ENCODE data around the gene ZXDC. TPM values are rescaled to one million over a fixed set of nuclear protein-coding genes. Genes with fewer than 3 reads are reported as not detected.

ZXDC gene, protein sequence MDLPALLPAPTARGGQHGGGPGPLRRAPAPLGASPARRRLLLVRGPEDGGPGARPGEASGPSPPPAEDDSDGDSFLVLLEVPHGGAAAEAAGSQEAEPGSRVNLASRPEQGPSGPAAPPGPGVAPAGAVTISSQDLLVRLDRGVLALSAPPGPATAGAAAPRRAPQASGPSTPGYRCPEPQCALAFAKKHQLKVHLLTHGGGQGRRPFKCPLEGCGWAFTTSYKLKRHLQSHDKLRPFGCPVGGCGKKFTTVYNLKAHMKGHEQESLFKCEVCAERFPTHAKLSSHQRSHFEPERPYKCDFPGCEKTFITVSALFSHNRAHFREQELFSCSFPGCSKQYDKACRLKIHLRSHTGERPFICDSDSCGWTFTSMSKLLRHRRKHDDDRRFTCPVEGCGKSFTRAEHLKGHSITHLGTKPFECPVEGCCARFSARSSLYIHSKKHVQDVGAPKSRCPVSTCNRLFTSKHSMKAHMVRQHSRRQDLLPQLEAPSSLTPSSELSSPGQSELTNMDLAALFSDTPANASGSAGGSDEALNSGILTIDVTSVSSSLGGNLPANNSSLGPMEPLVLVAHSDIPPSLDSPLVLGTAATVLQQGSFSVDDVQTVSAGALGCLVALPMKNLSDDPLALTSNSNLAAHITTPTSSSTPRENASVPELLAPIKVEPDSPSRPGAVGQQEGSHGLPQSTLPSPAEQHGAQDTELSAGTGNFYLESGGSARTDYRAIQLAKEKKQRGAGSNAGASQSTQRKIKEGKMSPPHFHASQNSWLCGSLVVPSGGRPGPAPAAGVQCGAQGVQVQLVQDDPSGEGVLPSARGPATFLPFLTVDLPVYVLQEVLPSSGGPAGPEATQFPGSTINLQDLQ
- 10 to 100 TPM; 37.6 to 42.4 (median 39.0) TPM for total RNA-seq

DNA sequence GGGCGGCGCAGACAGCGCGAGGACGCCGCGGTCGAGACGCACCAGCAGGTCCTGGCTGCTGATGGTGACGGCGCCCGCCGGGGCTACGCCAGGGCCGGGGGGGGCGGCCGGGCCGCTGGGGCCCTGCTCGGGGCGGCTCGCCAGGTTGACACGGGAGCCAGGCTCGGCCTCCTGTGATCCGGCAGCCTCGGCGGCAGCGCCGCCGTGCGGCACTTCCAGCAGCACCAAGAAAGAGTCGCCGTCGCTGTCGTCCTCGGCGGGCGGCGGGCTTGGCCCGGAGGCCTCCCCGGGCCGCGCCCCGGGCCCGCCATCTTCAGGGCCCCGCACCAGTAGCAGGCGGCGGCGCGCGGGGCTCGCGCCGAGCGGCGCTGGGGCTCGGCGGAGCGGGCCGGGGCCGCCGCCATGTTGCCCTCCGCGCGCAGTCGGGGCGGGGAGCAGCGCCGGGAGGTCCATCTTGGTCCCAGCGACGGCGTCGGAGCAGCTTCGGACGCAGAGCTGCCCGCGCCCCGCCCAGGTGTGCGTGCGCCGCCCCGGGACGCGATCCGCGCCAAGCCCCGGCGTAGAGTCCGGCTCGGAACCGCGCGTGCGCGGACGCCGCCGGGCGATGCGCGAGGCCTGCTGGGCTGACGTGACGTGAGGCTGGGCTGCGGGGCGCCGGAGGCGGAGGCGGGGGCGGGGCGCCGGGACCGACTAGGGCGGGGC is at the start of gene ZXDC:
TSS of gene ZXDC (minus strand) at position 479 of the 702 bp plus-strand sequence. CDS start at position 453, 26 bp downstream.
- Histone ChIP-seq H3K27me3 (no peaks in the 10 kb centered on the region), H3K4me1 (peaks cover 4 to 20% of the 10 kb centered on the region in 2 donors), H3K4me3 (peak within 1 kb of the TSS; percentile 58 to 76 (median 74)), H3K36me3 (no peaks in the 10 kb centered on the region), H3K27ac (peak within 1 kb of the TSS; percentile 94 to 98), H3K9me3 (no peaks in the 10 kb centered on the region)
- intact Hi-C loops (cut with DNase I; ENCODE audit: low total_unique reads): loop anchor here (10.0 kb wide), 1 partner anchor 309 kb away; no protein-coding TSS in a partner anchor
- DNase-seq (ENCODE audit: low spot score in 2 of 2): peak; percentile 93 to 94
- TF ChIP-seq, protein P1, sequence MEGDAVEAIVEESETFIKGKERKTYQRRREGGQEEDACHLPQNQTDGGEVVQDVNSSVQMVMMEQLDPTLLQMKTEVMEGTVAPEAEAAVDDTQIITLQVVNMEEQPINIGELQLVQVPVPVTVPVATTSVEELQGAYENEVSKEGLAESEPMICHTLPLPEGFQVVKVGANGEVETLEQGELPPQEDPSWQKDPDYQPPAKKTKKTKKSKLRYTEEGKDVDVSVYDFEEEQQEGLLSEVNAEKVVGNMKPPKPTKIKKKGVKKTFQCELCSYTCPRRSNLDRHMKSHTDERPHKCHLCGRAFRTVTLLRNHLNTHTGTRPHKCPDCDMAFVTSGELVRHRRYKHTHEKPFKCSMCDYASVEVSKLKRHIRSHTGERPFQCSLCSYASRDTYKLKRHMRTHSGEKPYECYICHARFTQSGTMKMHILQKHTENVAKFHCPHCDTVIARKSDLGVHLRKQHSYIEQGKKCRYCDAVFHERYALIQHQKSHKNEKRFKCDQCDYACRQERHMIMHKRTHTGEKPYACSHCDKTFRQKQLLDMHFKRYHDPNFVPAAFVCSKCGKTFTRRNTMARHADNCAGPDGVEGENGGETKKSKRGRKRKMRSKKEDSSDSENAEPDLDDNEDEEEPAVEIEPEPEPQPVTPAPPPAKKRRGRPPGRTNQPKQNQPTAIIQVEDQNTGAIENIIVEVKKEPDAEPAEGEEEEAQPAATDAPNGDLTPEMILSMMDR (IDR thresholded peaks at IDR 0.05): peak in 1 of 3 donors; percentile 40
- no peak for TF ChIP-seq POLR2A (IDR thresholded peaks at IDR 0.05)

DNA sequence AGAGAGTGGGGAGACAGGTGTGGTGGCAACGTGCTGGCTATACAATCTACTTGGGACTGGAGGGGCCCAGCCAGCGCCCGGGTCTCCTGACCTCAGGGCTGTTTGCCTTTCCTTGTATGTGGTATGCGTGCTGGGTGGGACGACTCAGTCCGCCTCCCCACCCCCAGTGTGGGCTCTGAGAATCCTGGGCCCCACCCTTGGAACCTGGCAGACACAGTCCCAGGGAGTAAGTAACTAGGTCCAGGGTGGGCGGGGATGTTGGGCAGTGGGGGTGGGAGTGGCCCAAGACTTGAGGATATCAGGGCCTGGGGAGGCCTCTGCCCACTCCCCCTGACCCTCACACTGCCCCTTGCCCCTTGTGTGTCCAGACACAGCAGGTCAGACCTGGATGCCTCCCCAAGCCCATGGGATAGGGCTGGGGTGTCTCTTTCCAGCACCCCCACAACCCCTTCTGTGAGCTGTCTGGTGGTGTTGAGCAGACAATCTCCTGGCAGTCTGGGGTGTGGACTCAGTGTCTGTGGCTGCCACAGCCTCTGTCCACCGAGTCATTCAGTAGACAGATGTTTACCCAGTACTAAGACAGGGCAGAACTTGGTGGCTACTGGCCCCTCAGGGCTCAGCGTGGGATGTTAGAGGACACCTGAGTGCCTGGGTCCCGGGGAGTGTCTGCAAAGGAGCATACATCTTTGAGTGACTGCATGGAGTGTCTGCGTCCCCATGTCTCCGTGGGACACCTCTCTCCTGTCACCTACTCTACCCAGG is 49.6 kb upstream of the ZXDC start:
- TF ChIP-seq, protein P1 (IDR thresholded peaks at IDR 0.05): no peak
- TF ChIP-seq POLR2AphosphoS5 (IDR thresholded peaks at IDR 0.05): no peak
- no peak for TF ChIP-seq POLR2A (IDR thresholded peaks at IDR 0.05)
- Histone ChIP-seq H3K27ac (no peak overlapping the region), H3K27me3 (peaks cover 3 to 22% of the 10 kb centered on the region in 2 donors), H3K36me3 (no peaks in the 10 kb centered on the region), H3K9me3 (no peaks in the 10 kb centered on the region), H3K4me3 (no peak overlapping the region), H3K4me1 (peaks cover 0 to 4% of the 10 kb centered on the region in 2 donors)
- no peak for DNase-seq (ENCODE audit: low spot score in 2 of 2)
- intact Hi-C loops (cut with DNase I; ENCODE audit: low total_unique reads): no loop called here

DNA sequence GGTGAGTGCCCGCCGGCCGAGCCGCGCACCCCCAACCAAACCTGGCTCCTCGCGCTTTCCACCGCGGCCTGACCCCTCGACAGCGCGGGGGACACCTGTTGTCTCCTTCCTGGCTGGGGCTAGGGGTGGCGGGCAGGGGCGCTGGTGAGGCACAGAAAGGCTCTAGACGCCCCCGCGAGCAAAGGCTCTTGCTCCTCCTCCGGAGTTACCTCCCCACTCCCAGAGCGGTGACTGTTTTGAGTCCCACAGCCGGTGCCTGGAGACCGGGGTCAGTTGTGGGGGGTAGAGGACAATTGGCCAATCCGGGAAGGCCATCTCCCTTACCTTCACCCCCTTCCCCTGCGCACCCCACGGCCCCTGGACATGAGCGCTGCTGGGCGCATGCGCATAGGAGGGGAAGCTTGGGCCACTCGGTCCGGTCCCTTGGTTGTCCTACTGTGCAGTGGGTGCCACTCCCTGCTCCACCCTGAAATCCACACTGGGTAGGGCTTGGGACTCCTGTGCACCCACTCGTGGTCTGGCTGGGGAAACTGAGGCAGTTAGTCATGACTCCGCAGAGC is 48.8 kb upstream of the ZXDC start:
- no peak for DNase-seq (ENCODE audit: low spot score in 2 of 2)
- H3K4me3 ChIP-seq: peak overlapping the region; percentile 35 to 60 (median 42)
- intact Hi-C loops (cut with DNase I; ENCODE audit: low total_unique reads): no loop called here
- H3K27ac ChIP-seq: no peak overlapping the region
- H3K9me3 ChIP-seq: no peaks in the 10 kb centered on the region
- H3K27me3 ChIP-seq: peaks cover 3 to 22% of the 10 kb centered on the region in 2 donors
- H3K4me1 ChIP-seq: peaks cover 0 to 4% of the 10 kb centered on the region in 2 donors
- no peaks in the 10 kb centered on the region for H3K36me3 ChIP-seq
- TF ChIP-seq, protein P1 (IDR thresholded peaks at IDR 0.05): no peak
- TF ChIP-seq POLR2AphosphoS5 (IDR thresholded peaks at IDR 0.05) (no peak), POLR2A (IDR thresholded peaks at IDR 0.05) (no peak)

DNA sequence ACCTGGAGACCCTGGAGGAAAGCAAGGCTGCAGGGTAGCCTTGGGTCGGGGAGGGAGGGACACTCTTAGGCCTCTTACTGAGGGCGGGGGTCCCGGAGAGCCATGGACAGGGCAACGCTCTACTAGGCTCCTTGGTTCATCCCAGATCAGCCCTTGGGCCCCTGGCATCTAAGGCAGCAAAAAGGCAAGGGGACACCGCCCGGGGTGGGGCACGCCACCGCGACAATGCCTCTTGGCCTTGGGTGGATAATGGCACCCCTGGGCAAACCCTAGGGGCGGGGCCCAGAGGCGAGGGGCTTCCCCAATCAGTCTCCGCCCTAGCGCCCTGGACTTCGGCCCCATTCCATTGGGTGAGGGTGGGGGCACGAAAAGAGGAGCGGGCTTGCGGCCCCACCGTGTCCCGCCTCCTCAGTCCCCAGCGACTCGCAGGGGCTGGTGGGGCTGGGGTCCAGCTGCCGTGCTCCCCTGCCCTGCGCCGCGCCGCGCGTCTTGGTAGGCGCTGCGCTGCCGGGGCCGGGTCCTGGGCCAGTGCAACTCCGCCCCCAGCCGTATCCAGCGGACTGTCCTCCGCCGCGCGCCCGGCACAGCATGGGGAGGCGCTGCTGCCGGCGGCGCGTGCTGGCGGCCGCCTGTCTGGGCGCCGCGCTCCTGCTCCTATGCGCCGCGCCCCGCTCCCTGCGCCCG is 48.2 kb upstream of the ZXDC start, which contains the start of gene CHST13:
TSS of gene CHST13 (plus strand) at position 411 of the 684 bp plus-strand sequence. CDS start at position 589, 178 bp downstream.
- H3K36me3 ChIP-seq: no peaks in the 10 kb centered on the region
- H3K4me3 ChIP-seq: peak within 1 kb of the TSS; percentile 35 to 60 (median 42)
- no peak for DNase-seq (ENCODE audit: low spot score in 2 of 2)
- H3K9me3 ChIP-seq: no peaks in the 10 kb centered on the region
- intact Hi-C loops (cut with DNase I; ENCODE audit: low total_unique reads): loop anchor here (2.0 kb wide), 1 partner anchor 67 kb away; no protein-coding TSS in a partner anchor
- H3K27me3 ChIP-seq: peaks cover 3 to 22% of the 10 kb centered on the region in 2 donors
- no peak for TF ChIP-seq POLR2A (IDR thresholded peaks at IDR 0.05)
- TF ChIP-seq POLR2AphosphoS5 (IDR thresholded peaks at IDR 0.05): no peak
- TF ChIP-seq, protein P1 (IDR thresholded peaks at IDR 0.05): no peak
- no peak within 1 kb of the TSS for H3K27ac ChIP-seq
- H3K4me1 ChIP-seq: peaks cover 0 to 4% of the 10 kb centered on the region in 2 donors
